Left ventricle myocardium inferior (tissue), 1 donor: ENCODE measurements around the gene PTPRJ. TPM values are rescaled to one million over a fixed set of nuclear protein-coding genes. Genes with fewer than 3 reads are reported as not detected.
A peak's percentile ranks its signal among the peaks of the same experiment; 100 is the strongest.

Experiments
- DNase-seq: peaks from one replicate; pipeline ENCODE4 v3.0.0-alpha.2; 2020
- H3K27ac ChIP-seq: fragments of 200-600 bp; replicated peaks from 2 replicates; pipeline ENCODE4 v1.8.0; 2021
- H3K27me3 ChIP-seq: fragments of 200-600 bp; 2 replicates; pipeline ENCODE4 v1.8.0; 2021; ENCODE audit warnings: low read depth
- H3K36me3 ChIP-seq: fragments of 200-600 bp; 2 replicates; pipeline ENCODE4 v1.8.0; 2021
- H3K4me1 ChIP-seq: fragments of 200-600 bp; 2 replicates; pipeline ENCODE4 v1.8.0; 2021
- H3K4me3 ChIP-seq: fragments of 200-600 bp; 2 replicates; pipeline ENCODE4 v1.8.0; 2021; ENCODE audit warnings: mild to moderate bottlenecking, moderate library complexity
- H3K9me3 ChIP-seq: fragments of 200-600 bp; replicated peaks from 2 replicates; pipeline ENCODE4 v1.8.0; 2021
- intact Hi-C: fragments of 100-400 bp; cut with micrococcal nuclease; formaldehyde crosslinking; loops from one replicate; pipeline ENCODE4 v1.11.0; 2022
- total RNA-seq: library from RNA; stranded (reverse); fragmentation: NEBNext Ultra II Directional; extraction: Animal tissue kit (Norgen Biotek cat#: 25700); gene quantifications from one replicate; pipeline ENCODE4 v1.2.1, GENCODE V29; 2021
- TF ChIP-seq, protein P1 (sequence below): fragments of 200-600 bp; IDR thresholded peaks from 2 replicates; pipeline ENCODE4 v1.8.0; 2021; ENCODE audit warnings: antibody characterized with exemption, mild to moderate bottlenecking, borderline replicate concordance
- donor health status: DM: no; HTN: yes; CAD: no; lungs with severe emphysema.

The PTPRJ gene
- total RNA-seq, 1 donor from 2014 or later = 6.8 TPM

GRCh38 chr11:48058064-48058463 lies 77.7 kb downstream of the PTPRJ start:
- Histone ChIP-seq H3K27me3 (no peaks in the 10 kb centered on the region), H3K4me3 (no peak overlapping the region), H3K36me3 (no peaks in the 10 kb centered on the region), H3K27ac (no peak overlapping the region), H3K4me1 (peaks cover 16% of the 10 kb centered on the region), H3K9me3 (no peaks in the 10 kb centered on the region)
- intact Hi-C loops = no loop called here
- TF ChIP-seq, protein P1, sequence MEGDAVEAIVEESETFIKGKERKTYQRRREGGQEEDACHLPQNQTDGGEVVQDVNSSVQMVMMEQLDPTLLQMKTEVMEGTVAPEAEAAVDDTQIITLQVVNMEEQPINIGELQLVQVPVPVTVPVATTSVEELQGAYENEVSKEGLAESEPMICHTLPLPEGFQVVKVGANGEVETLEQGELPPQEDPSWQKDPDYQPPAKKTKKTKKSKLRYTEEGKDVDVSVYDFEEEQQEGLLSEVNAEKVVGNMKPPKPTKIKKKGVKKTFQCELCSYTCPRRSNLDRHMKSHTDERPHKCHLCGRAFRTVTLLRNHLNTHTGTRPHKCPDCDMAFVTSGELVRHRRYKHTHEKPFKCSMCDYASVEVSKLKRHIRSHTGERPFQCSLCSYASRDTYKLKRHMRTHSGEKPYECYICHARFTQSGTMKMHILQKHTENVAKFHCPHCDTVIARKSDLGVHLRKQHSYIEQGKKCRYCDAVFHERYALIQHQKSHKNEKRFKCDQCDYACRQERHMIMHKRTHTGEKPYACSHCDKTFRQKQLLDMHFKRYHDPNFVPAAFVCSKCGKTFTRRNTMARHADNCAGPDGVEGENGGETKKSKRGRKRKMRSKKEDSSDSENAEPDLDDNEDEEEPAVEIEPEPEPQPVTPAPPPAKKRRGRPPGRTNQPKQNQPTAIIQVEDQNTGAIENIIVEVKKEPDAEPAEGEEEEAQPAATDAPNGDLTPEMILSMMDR = no peak
- no peak for DNase-seq

DNA sequence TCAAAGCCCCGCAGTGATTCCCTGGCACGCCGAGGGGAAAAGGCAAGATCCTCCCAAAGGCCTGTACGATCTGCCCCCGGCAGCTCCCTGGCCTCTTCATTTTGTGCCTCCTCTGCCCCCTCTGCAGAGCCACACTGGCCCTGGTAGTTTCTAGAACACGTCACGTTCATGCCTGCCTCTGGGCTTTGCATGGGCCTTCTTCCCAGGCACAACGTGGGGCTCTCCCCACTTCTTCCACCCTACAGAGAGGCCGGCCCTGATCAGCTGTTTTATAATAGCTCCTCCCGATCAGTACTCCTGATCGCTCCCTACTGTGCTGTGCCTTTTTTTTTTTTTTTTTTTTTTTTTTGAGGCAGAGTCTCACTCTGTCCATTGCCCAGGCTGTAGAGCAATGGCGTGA lies 78.4 kb downstream of the PTPRJ start:
- Histone ChIP-seq H3K9me3 (no peaks in the 10 kb centered on the region), H3K36me3 (no peaks in the 10 kb centered on the region), H3K4me1 (peaks cover 23% of the 10 kb centered on the region), H3K4me3 (no peak overlapping the region), H3K27me3 (no peaks in the 10 kb centered on the region), H3K27ac (no peak overlapping the region)
- DNase-seq = no peak
- intact Hi-C loops = no loop called here
- TF ChIP-seq, protein P1 = no peak

DNA sequence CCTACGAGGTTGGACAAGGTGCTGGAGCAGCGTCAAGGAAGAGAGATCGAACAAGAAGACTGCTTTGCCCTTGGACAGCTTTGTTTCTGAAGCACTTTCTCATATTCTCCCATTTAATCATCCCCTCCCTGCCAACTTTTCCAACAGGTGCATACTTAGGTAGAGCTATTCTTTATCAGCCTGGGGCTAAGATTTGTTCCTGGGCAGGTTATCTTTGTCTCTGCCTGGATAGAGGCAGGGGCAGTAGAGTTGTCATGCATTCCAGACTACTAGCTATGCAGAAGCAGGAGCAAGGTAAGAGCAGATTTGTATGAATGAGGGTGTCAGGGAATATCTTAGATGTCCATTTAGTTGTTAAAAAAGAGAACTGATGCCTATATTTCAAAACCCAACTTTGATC lies 82.3 kb downstream of the PTPRJ start:
- H3K36me3 ChIP-seq = no peaks in the 10 kb centered on the region
- no peaks in the 10 kb centered on the region for H3K27me3 ChIP-seq
- peaks cover 32% of the 10 kb centered on the region for H3K4me1 ChIP-seq
- intact Hi-C loops = no loop called here
- TF ChIP-seq, protein P1 = no peak
- H3K4me3 ChIP-seq = no peak overlapping the region
- no peaks in the 10 kb centered on the region for H3K9me3 ChIP-seq
- H3K27ac ChIP-seq = no peak overlapping the region
- DNase-seq = no peak

DNA sequence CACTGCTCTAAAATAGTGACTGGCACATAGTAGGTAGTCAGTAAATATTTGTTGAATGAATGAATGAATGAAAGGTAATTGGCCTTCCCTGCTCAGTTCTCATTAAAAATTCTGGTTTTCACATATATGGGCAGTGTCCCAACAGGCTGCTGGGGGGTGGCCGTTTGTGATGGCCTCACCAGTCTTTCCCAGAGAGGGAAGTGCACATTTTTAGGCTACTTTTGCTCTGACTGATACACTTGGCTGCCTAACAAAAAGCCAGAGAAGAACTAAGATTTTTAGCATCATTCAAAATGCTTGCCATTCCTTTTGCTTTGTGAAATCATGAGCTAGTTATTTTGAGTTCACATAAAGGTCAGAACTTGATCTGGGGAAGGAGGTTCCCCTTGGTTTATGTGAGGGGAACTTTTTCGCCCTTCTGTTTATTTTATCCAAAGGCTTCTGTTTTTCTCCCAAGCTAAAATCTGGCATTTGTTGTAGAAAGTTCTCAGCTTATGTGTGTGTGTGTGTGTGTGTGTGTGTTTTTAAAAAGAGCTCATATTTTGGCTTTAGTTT lies 83.1 kb downstream of the PTPRJ start:
- Histone ChIP-seq H3K9me3 (no peaks in the 10 kb centered on the region), H3K27ac (peak overlapping the region; percentile 67), H3K4me1 (peaks cover 32% of the 10 kb centered on the region), H3K36me3 (no peaks in the 10 kb centered on the region), H3K27me3 (no peaks in the 10 kb centered on the region), H3K4me3 (no peak overlapping the region)
- TF ChIP-seq, protein P1 = no peak
- no peak for DNase-seq
- intact Hi-C loops = no loop called here

GRCh38 chr11:48064306-48064705 lies 83.9 kb downstream of the PTPRJ start:
- Histone ChIP-seq H3K27ac (peak overlapping the region; percentile 67), H3K4me1 (peaks cover 32% of the 10 kb centered on the region), H3K27me3 (no peaks in the 10 kb centered on the region), H3K9me3 (no peaks in the 10 kb centered on the region), H3K36me3 (no peaks in the 10 kb centered on the region), H3K4me3 (no peak overlapping the region)
- TF ChIP-seq, protein P1 = no peak
- DNase-seq = no peak
- intact Hi-C loops = no loop called here
